ENCODE results near the gene QTRT2. TPM values are rescaled to one million over a fixed set of nuclear protein-coding genes. Genes with fewer than 3 reads are reported as not detected.

Gene QTRT2
- total and polyA plus RNA-seq, 2 donors from 2014 or later: 4.7 to 26.1 TPM

- DNase-seq: no peak
- Histone ChIP-seq H3K27ac (ENCODE audit: low read depth in 2 of 2, low read length in 2 of 2) (no peak overlapping the region), H3K36me3 (ENCODE audit: control insufficient read depth in 2 of 3, insufficient read depth in 3 of 3, low read length in 3 of 3) (peaks cover 4 to 16% (median 12%) of the 10 kb centered on the region in 3 donors), H3K27me3 (ENCODE audit: control insufficient read depth, insufficient read depth, low read length) (no peaks in the 10 kb centered on the region), H3K9me3 (ENCODE audit: control insufficient read depth in 2 of 3, insufficient read depth in 1 of 3, low read length in 3 of 3) (no peaks in the 10 kb centered on the region), H3K4me1 (ENCODE audit: control insufficient read depth in 2 of 3, insufficient read depth in 2 of 3, low read depth in 1 of 3, low read length in 3 of 3) (no peaks in the 10 kb centered on the region), H3K9ac (ENCODE audit: low read length in 3 of 3) (no peak overlapping the region), H3K4me3 (ENCODE audit: low read length in 3 of 3) (no peak overlapping the region)
- FAIRE-seq: no peak
- intact Hi-C loops (cut with DNase I): no loop called here
- TF ChIP-seq CTCF (IDR thresholded peaks at IDR 0.05; ENCODE audit: borderline replicate concordance, extremely low read depth, insufficient read depth): no peak
These were observed 11.8 kb downstream of the QTRT2 start for GRCh38 chr3:114068336-114068735.

- Histone ChIP-seq H3K9ac (ENCODE audit: low read length in 3 of 3) (no peak overlapping the region), H3K4me3 (ENCODE audit: low read length in 3 of 3) (no peak overlapping the region), H3K9me3 (ENCODE audit: control insufficient read depth in 2 of 3, insufficient read depth in 1 of 3, low read length in 3 of 3) (no peaks in the 10 kb centered on the region), H3K36me3 (ENCODE audit: control insufficient read depth in 2 of 3, insufficient read depth in 3 of 3, low read length in 3 of 3) (peaks cover 4 to 28% (median 18%) of the 10 kb centered on the region in 3 donors), H3K27me3 (ENCODE audit: control insufficient read depth, insufficient read depth, low read length) (no peaks in the 10 kb centered on the region), H3K4me1 (ENCODE audit: control insufficient read depth in 2 of 3, insufficient read depth in 2 of 3, low read depth in 1 of 3, low read length in 3 of 3) (no peaks in the 10 kb centered on the region), H3K27ac (ENCODE audit: low read depth in 2 of 2, low read length in 2 of 2) (no peak overlapping the region)
- intact Hi-C loops (cut with DNase I): no loop called here
- no peak for DNase-seq
- FAIRE-seq: no peak
- TF ChIP-seq CTCF (IDR thresholded peaks at IDR 0.05; ENCODE audit: borderline replicate concordance, extremely low read depth, insufficient read depth): no peak
These were observed 15.2 kb downstream of the QTRT2 start for GRCh38 chr3:114071786-114072185.

- Histone ChIP-seq H3K9me3 (ENCODE audit: control insufficient read depth in 2 of 3, insufficient read depth in 1 of 3, low read length in 3 of 3) (no peaks in the 10 kb centered on the region), H3K36me3 (ENCODE audit: control insufficient read depth in 2 of 3, insufficient read depth in 3 of 3, low read length in 3 of 3) (peaks cover 12 to 36% (median 29%) of the 10 kb centered on the region in 3 donors), H3K9ac (ENCODE audit: low read length in 3 of 3) (no peak overlapping the region), H3K4me3 (ENCODE audit: low read length in 3 of 3) (no peak overlapping the region), H3K4me1 (ENCODE audit: control insufficient read depth in 2 of 3, insufficient read depth in 2 of 3, low read depth in 1 of 3, low read length in 3 of 3) (no peaks in the 10 kb centered on the region), H3K27me3 (ENCODE audit: control insufficient read depth, insufficient read depth, low read length) (no peaks in the 10 kb centered on the region), H3K27ac (ENCODE audit: low read depth in 2 of 2, low read length in 2 of 2) (no peak overlapping the region)
- TF ChIP-seq CTCF (IDR thresholded peaks at IDR 0.05; ENCODE audit: borderline replicate concordance, extremely low read depth, insufficient read depth): no peak
- FAIRE-seq (no peak), DNase-seq (no peak)
- intact Hi-C loops (cut with DNase I): no loop called here
These were observed 20.2 kb downstream of the QTRT2 start for GRCh38 chr3:114076711-114077110.

GRCh38 chr3:114078126-114078525 lies 21.6 kb downstream of the QTRT2 start:
- TF ChIP-seq CTCF (IDR thresholded peaks at IDR 0.05; ENCODE audit: borderline replicate concordance, extremely low read depth, insufficient read depth): no peak
- no peak overlapping the region for H3K27ac ChIP-seq (ENCODE audit: low read depth in 2 of 2, low read length in 2 of 2)
- H3K4me1 ChIP-seq (ENCODE audit: control insufficient read depth in 2 of 3, insufficient read depth in 2 of 3, low read depth in 1 of 3, low read length in 3 of 3): no peaks in the 10 kb centered on the region
- H3K36me3 ChIP-seq (ENCODE audit: control insufficient read depth in 2 of 3, insufficient read depth in 3 of 3, low read length in 3 of 3): peaks cover 12 to 34% (median 29%) of the 10 kb centered on the region in 3 donors
- no peaks in the 10 kb centered on the region for H3K27me3 ChIP-seq (ENCODE audit: control insufficient read depth, insufficient read depth, low read length)
- no peak overlapping the region for H3K9ac ChIP-seq (ENCODE audit: low read length in 3 of 3)
- FAIRE-seq (no peak), DNase-seq (no peak)
- H3K9me3 ChIP-seq (ENCODE audit: control insufficient read depth in 2 of 3, insufficient read depth in 1 of 3, low read length in 3 of 3): no peaks in the 10 kb centered on the region
- intact Hi-C loops (cut with DNase I): no loop called here
- no peak overlapping the region for H3K4me3 ChIP-seq (ENCODE audit: low read length in 3 of 3)
